ENCODE data around the gene CDK5RAP3. TPM values are rescaled to one million over a fixed set of nuclear protein-coding genes. Genes with fewer than 3 reads are reported as not detected.

Gene CDK5RAP3
- total and polyA plus RNA-seq, 2 donors (not counting 3 experiments of a cell fraction or from before 2014, with no cell fraction given) = 109 to 139 TPM

- peak; percentile 100 for FAIRE-seq
- peak within 1 kb of the TSS; percentile 63 to 85 (median 84) for H3K4me3 ChIP-seq (replicated peaks in 1 of 3; ENCODE audit: insufficient read depth in 1 of 3, low read depth in 1 of 3, low read length in 3 of 3)
- no peaks in the 10 kb centered on the region for H4K20me1 ChIP-seq (replicated peaks; ENCODE audit: control insufficient read depth, extremely low read depth, insufficient read depth, low read length)
- intact Hi-C loops (cut with micrococcal nuclease) = loop anchor here (1.0 to 2.0 kb wide), 2 partner anchors 46 to 101 kb away; partner anchors contain the start of gene SCRN2
- H3K9me1 ChIP-seq (replicated peaks; ENCODE audit: control insufficient read depth, extremely low read depth, insufficient read depth, low read length) = no peaks in the 10 kb centered on the region
- ChIA-PET POLR2A (interaction anchor here (0.9 kb wide), 2 partner anchors 18 to 46 kb away, joined by 4 read pairs; partner anchors contain the start of gene SP2), CTCF (interaction anchor here (0.9 to 1.7 kb wide), 13 partner anchors 8 to 133 kb away, joined by 3 to 8 read pairs (median 5); partner anchors contain the start of genes CDK5RAP3, LRRC46 and MRPL10)
- peak; percentile 99 for DNase-seq (ENCODE audit: low read depth, low spot score)
- peaks cover 5% of the 10 kb centered on the region for H3K79me2 ChIP-seq (ENCODE audit: control insufficient read depth, insufficient read depth, low read length)
- H3K27ac ChIP-seq (ENCODE audit: insufficient read depth, low read depth, low read length) = peak within 1 kb of the TSS; percentile 47
- TF ChIP-seq MYC (IDR thresholded peaks at IDR 0.05; ENCODE audit: low read depth, low read length) (peak; percentile 95), JUN (IDR thresholded peaks at IDR 0.05; ENCODE audit: borderline replicate concordance, insufficient read depth, insufficient read length, low read depth) (peak; percentile 10), MAX (IDR thresholded peaks at IDR 0.05; ENCODE audit: insufficient read depth, insufficient read length) (peak; percentile 95), POLR2AphosphoS5 (IDR thresholded peaks at IDR 0.05; ENCODE audit: insufficient read depth, low read depth, low read length) (no peak), CTCF (IDR thresholded peaks at IDR 0.05; ENCODE audit: extremely low read depth in 1 of 2, insufficient read depth in 1 of 2, low read depth in 1 of 2, low read length in 2 of 2) (no peak), POLR2A (IDR thresholded peaks at IDR 0.05; ENCODE audit: low read depth, low read length) (no peak), FOS (IDR thresholded peaks at IDR 0.05; ENCODE audit: borderline replicate concordance, insufficient read depth, low read length) (no peak), GATA2 (IDR thresholded peaks at IDR 0.05; ENCODE audit: insufficient read depth, insufficient read length, low read depth, low read length) (no peak), EZH2 (IDR thresholded peaks at IDR 0.05; ENCODE audit: borderline replicate concordance, low read depth, low read length, severe bottlenecking) (no peak)
- peaks cover 0 to 4% of the 10 kb centered on the region in 2 experiments for H3K36me3 ChIP-seq (ENCODE audit: control insufficient read depth in 2 of 2, extremely low read depth in 1 of 2, insufficient read depth in 2 of 2, low read length in 2 of 2)
- H3K9me3 ChIP-seq (replicated peaks; ENCODE audit: control insufficient read depth, insufficient read depth, low read length) = no peaks in the 10 kb centered on the region
- H3K27me3 ChIP-seq (ENCODE audit: control insufficient read depth in 2 of 2, insufficient read depth in 2 of 2, low read length in 2 of 2) = no peaks in the 10 kb centered on the region
- H3K9ac ChIP-seq (replicated peaks; ENCODE audit: extremely low read depth, insufficient read depth, low read length) = peak within 1 kb of the TSS; percentile 77
- H3K4me2 ChIP-seq (ENCODE audit: insufficient read depth, low read length) = peak within 1 kb of the TSS; percentile 91
- TSS peak; percentile 37 for BruUV-seq (replicated peaks)
- H3K4me1 ChIP-seq (ENCODE audit: control insufficient read depth, extremely low read depth, insufficient read depth, low read length) = peaks cover 15% of the 10 kb centered on the region
- dilution Hi-C loops (cut with MboI; ENCODE audit: extremely low pct_ligation_motif_present, low sequenced_read_pairs) = no loop called here
- H2AFZ ChIP-seq (ENCODE audit: low read depth, low read length) = peak within 1 kb of the TSS; percentile 87
Measured at GRCh38 chr17:47941246-47942095, 29.4 kb upstream of the CDK5RAP3 start, which contains the start of gene PNPO. Gene PNPO, plus strand, starts transcription at chr17:47941571. Its CDS starts 105 bp downstream, at chr17:47941676.
